Fibroblast of villous mesenchyme (primary cell): Measurements from ENCODE around the gene BTN2A1. TPM values are rescaled to one million over a fixed set of nuclear protein-coding genes. Genes with fewer than 3 reads are reported as not detected.
"Not testable (repeated sequence)": the region's sequence is repeated elsewhere in the genome, so short reads cannot be mapped to it uniquely, and the experiment has no call there.

ENCODE experiments used
- DNase-seq: peaks from one replicate; pipeline ENCODE4 v3.0.0-alpha.2; 2010; ENCODE audit warnings: low read depth
- H3K4me3 ChIP-seq: 2 replicates; pipeline ENCODE4 v1.5.1; 2011; ENCODE audit warnings: low read depth, mild to moderate bottlenecking, low read length
- CTCF ChIP-seq: IDR thresholded peaks from 2 replicates; pipeline ENCODE4 v1.5.1; 2012; ENCODE audit warnings: low read depth, mild to moderate bottlenecking, low read length; ENCODE audit not compliant: insufficient read depth
- small RNA-seq: library from RNA; depleted of rRNA; stranded (forward); fragments of <200 nt; gene quantifications from one replicate; pipeline ENCODE3, GENCODE V24; 2012
- total RNA-seq: library from RNA; depleted of rRNA; stranded (reverse); fragments of >200 nt; gene quantifications from 2 replicates; pipeline ENCODE4 v1.2.3, GENCODE V29; 2012

The BTN2A1 gene
- total RNA-seq, 1 donor: 21.6 TPM

GRCh38 chr6:26502165-26502564 is 44.4 kb downstream of the BTN2A1 start:
- H3K4me3 ChIP-seq: no peak overlapping the region
- no peak for TF ChIP-seq CTCF
- DNase-seq: no peak

GRCh38 chr6:26502626-26503025 is 44.9 kb downstream of the BTN2A1 start:
- DNase-seq: no peak
- TF ChIP-seq CTCF: no peak
- no peak overlapping the region for H3K4me3 ChIP-seq

- DNase-seq: no peak
- no peak overlapping the region for H3K4me3 ChIP-seq
- TF ChIP-seq CTCF: no peak
Measured at GRCh38 chr6:26507658-26508057, 49.9 kb downstream of the BTN2A1 start.

- DNase-seq, H3K4me3 ChIP-seq: not testable (repeated sequence)
Measured at GRCh38 chr6:26511033-26511432, 53.3 kb downstream of the BTN2A1 start.

- DNase-seq: no peak
- H3K4me3 ChIP-seq: no peak overlapping the region
- no peak for TF ChIP-seq CTCF
Measured at GRCh38 chr6:26514984-26515383, 57.2 kb downstream of the BTN2A1 start.

- TF ChIP-seq CTCF: no peak
- no peak for DNase-seq
- H3K4me3 ChIP-seq: no peak overlapping the region
Measured at GRCh38 chr6:26516481-26517427, 59.0 kb downstream of the BTN2A1 start.

Small RNAs within 50 kb of the gene (small RNA-seq; reads per million reads assigned to genes)
- gene RNU6-502P: not detected

Other genes with a start within 250 kb of the BTN2A1 start
- 15.1 and 35.4 TPM in 2 replicates for gene BTN3A2, start 92.8 kb upstream of the BTN2A1 start, total RNA-seq
- 13.2 and 14.7 TPM in 2 replicates for gene BTN2A2, start 74.8 kb upstream of the BTN2A1 start, total RNA-seq
- 22.5 and 39.3 TPM in 2 replicates for gene BTN3A1, start 55.7 kb upstream of the BTN2A1 start, total RNA-seq
- 14.8 and 30.7 TPM in 2 replicates for gene BTN3A3, start 17.5 kb upstream of the BTN2A1 start, total RNA-seq
- gene BTN1A1, start 42.3 kb downstream of the BTN2A1 start, total RNA-seq: not detected in 2 replicates
- gene HMGN4, start 80.4 kb downstream of the BTN2A1 start, total RNA-seq: 74.1 and 85.1 TPM in 2 replicates
- 14.5 and 16.4 TPM in 2 replicates for gene ABT1, start 139.0 kb downstream of the BTN2A1 start, total RNA-seq
- 16.8 and 17.7 TPM in 2 replicates for gene ZNF322, start 201.8 kb downstream of the BTN2A1 start, total RNA-seq